Gastroesophageal sphincter (tissue), 4 donors: ENCODE data around the gene C3orf70. TPM values are rescaled to one million over a fixed set of nuclear protein-coding genes. Genes with fewer than 3 reads are reported as not detected.

Experiments used
- ATAC-seq: fragments of 150-250 bp; one replicate; pipeline ENCODE4 v1.9.1; 2016; ENCODE audit warnings: mild to moderate bottlenecking, moderate library complexity
- H3K27ac ChIP-seq, 4 donors: fragments of 200-600 bp; sonication (generic) in 3 of 4; 1 replicate in 3 of 4; 2 replicates in 1 of 4; pipeline ENCODE4 v1.5.1; 2016 to 2019
- H3K27me3 ChIP-seq: fragments of 200-600 bp; sonication (generic); one replicate; pipeline ENCODE4 v1.5.1; 2019
- H3K36me3 ChIP-seq, 2 donors: fragments of 200-600 bp; sonication (generic); one replicate each; pipeline ENCODE4 v1.5.1; 2019; ENCODE audit warnings: control low read depth in 1 of 2
- H3K4me1 ChIP-seq, 3 donors: fragments of 200-600 bp; sonication (generic); 1 replicate in 2 of 3; 2 replicates in 1 of 3; pipeline ENCODE4 v1.5.1; 2016 to 2019; ENCODE audit warnings: control low read depth in 2 of 3
- H3K4me3 ChIP-seq, 2 donors: fragments of 200-600 bp; sonication (generic); one replicate each; pipeline ENCODE4 v1.5.1; 2019; ENCODE audit warnings: mild to moderate bottlenecking in 1 of 2, moderate library complexity in 1 of 2
- H3K9me3 ChIP-seq, 3 donors: fragments of 200-600 bp; sonication (generic); one replicate each; pipeline ENCODE4 v1.5.1; 2017 to 2019; ENCODE audit warnings: control low read depth in 2 of 3
- CTCF ChIP-seq, 4 experiments: fragments of 200-600 bp in 2 of 4; fragments of 450-650 bp in 2 of 4; sonication (generic) in 1 of 4; IDR thresholded peaks; one replicate each; pipeline ENCODE4 v1.5.1; 2017 to 2019; ENCODE audit warnings: antibody characterized with exemption in 4 of 4, mild to moderate bottlenecking in 2 of 4, moderate library complexity in 2 of 4
- EP300 ChIP-seq: sonication (generic); formaldehyde crosslinking; IDR thresholded peaks from one replicate; pipeline ENCODE4 v1.6.1; 2017; ENCODE audit warnings: antibody characterized with exemption, mild to moderate bottlenecking
- POLR2A ChIP-seq, 2 donors: fragments of 450-650 bp; IDR thresholded peaks; one replicate each; pipeline ENCODE4 v1.6.1; 2017; ENCODE audit warnings: antibody characterized with exemption in 2 of 2, mild to moderate bottlenecking in 2 of 2, moderate library complexity in 1 of 2
- POLR2AphosphoS5 ChIP-seq: sonication (generic); formaldehyde crosslinking; IDR thresholded peaks from one replicate; pipeline ENCODE4 v1.6.1; 2017; ENCODE audit warnings: antibody characterized with exemption
- WGBS, 2 donors: methylation state at CpG; one replicate each; pipeline ENCODE4 v1.1.5; 2018; ENCODE audit warnings: low coverage in 1 of 2; 5-methylcytosine and 5-hydroxymethylcytosine counted together
- total RNA-seq, 4 donors: library from RNA; depleted of rRNA; stranded (reverse); fragments of >200 nt; gene quantifications; one replicate each; pipeline ENCODE4 v1.1.0, GENCODE V29; 2016

C3orf70 gene
- total RNA-seq, 4 donors from 2014 or later, result 21.0 to 61.1 (median 36.1) TPM

GRCh38 chr3:185157347-185157746, 4.5 kb upstream of the C3orf70 start:
- Histone ChIP-seq H3K27me3 (no peaks in the 10 kb centered on the region), H3K4me1 (peaks cover 0 to 15% (median 0%) of the 10 kb centered on the region in 3 donors), H3K36me3 (no peaks in the 10 kb centered on the region), H3K4me3 (no peak overlapping the region), H3K27ac (no peak overlapping the region), H3K9me3 (no peaks in the 10 kb centered on the region)
- WGBS, 2 donors, result 87% methylated on average over 3 of the region's 3 CpGs; no CpG with 5 or more reads in 1 of the 2 donors
- ATAC-seq, result no peak
- TF ChIP-seq CTCF (IDR thresholded peaks at IDR 0.05) (no peak), EP300 (no peak), POLR2A (IDR thresholded peaks at IDR 0.05) (no peak), POLR2AphosphoS5 (no peak)

GRCh38 chr3:185155678-185156077, 2.8 kb upstream of the C3orf70 start:
- no peaks in the 10 kb centered on the region for H3K36me3 ChIP-seq
- no peak for ATAC-seq
- no peaks in the 10 kb centered on the region for H3K9me3 ChIP-seq
- peaks cover 0 to 27% (median 0%) of the 10 kb centered on the region in 3 donors for H3K4me1 ChIP-seq
- H3K27ac ChIP-seq, result no peak overlapping the region
- WGBS, 2 donors, result 89 to 94% methylated on average over 3 to 4 of the region's 5 CpGs
- H3K27me3 ChIP-seq, result no peaks in the 10 kb centered on the region
- H3K4me3 ChIP-seq, result no peak overlapping the region
- TF ChIP-seq POLR2A (IDR thresholded peaks at IDR 0.05), result no peak
- no peak for TF ChIP-seq CTCF (IDR thresholded peaks at IDR 0.05)
- no peak for TF ChIP-seq EP300
- TF ChIP-seq POLR2AphosphoS5, result no peak

- H3K27me3 ChIP-seq, result no peaks in the 10 kb centered on the region
- H3K36me3 ChIP-seq, result no peaks in the 10 kb centered on the region
- H3K27ac ChIP-seq, result peak overlapping the region in 3 of 4 donors; percentile 92 to 95 (median 93)
- ATAC-seq, result no peak
- peaks cover 0 to 44% (median 0%) of the 10 kb centered on the region in 3 donors for H3K4me1 ChIP-seq
- 62 to 66% methylated on average over 7 to 10 of the region's 16 CpGs for WGBS, 2 donors
- peak overlapping the region in 1 of 2 donors; percentile 70 for H3K4me3 ChIP-seq
- no peak for TF ChIP-seq EP300
- TF ChIP-seq CTCF (IDR thresholded peaks at IDR 0.05), result no peak
- TF ChIP-seq POLR2AphosphoS5, result no peak
- no peak for TF ChIP-seq POLR2A (IDR thresholded peaks at IDR 0.05)
- H3K9me3 ChIP-seq, result no peaks in the 10 kb centered on the region
Measured at GRCh38 chr3:185153861-185154629, 1.2 kb upstream of the C3orf70 start.

GRCh38 chr3:185153171-185153771, 411 bp upstream of the C3orf70 start:
- peak; percentile 39 for ATAC-seq
- TF ChIP-seq CTCF (IDR thresholded peaks at IDR 0.05) (no peak), EP300 (no peak), POLR2A (IDR thresholded peaks at IDR 0.05) (no peak), POLR2AphosphoS5 (no peak)
- WGBS, 2 donors, result no CpG with 5 or more reads among the region's 53 CpGs
- H3K27ac ChIP-seq, result peak overlapping the region; percentile 5 to 95 (median 92)
- H3K4me1 ChIP-seq, result peaks cover 0 to 51% (median 0%) of the 10 kb centered on the region in 3 donors
- H3K9me3 ChIP-seq, result no peaks in the 10 kb centered on the region
- peak overlapping the region; percentile 45 to 70 for H3K4me3 ChIP-seq
- H3K27me3 ChIP-seq, result no peaks in the 10 kb centered on the region
- no peaks in the 10 kb centered on the region for H3K36me3 ChIP-seq
